IPS-20b (cell line): ENCODE results near the gene NCSTN.
A peak's percentile ranks its signal among the peaks of the same experiment; 100 is the strongest.
"Not testable (repeated sequence)": the region's sequence is repeated elsewhere in the genome, so short reads cannot be mapped to it uniquely, and the experiment has no call there.

Experiments used
- H3K27ac ChIP-seq: one replicate; pipeline ENCODE4 v1.5.1; 2013; ENCODE audit warnings: low read length
- H3K27me3 ChIP-seq: 2 replicates; pipeline ENCODE4 v1.6.1; 2013; ENCODE audit warnings: mild to moderate bottlenecking, low read length, inconsistent platforms; ENCODE audit not compliant: insufficient read depth
- H3K36me3 ChIP-seq: 2 replicates; pipeline ENCODE4 v1.6.1; 2013; ENCODE audit warnings: low read depth, mild to moderate bottlenecking, inconsistent platforms, low read length, moderate library complexity; ENCODE audit not compliant: insufficient read depth
- H3K4me1 ChIP-seq: 2 replicates; pipeline ENCODE4 v1.6.1; 2013; ENCODE audit warnings: mild to moderate bottlenecking, control low read depth, inconsistent platforms, low read length, moderate library complexity; ENCODE audit not compliant: insufficient read depth
- H3K4me3 ChIP-seq: 2 replicates; pipeline ENCODE4 v1.5.1; 2013; ENCODE audit warnings: mild to moderate bottlenecking, low read length, inconsistent platforms
- H3K9ac ChIP-seq: 2 replicates; pipeline ENCODE4 v1.6.1; 2013; ENCODE audit warnings: low read depth, mild to moderate bottlenecking, inconsistent platforms, low read length, moderate library complexity
- H3K9me3 ChIP-seq: 2 replicates; pipeline ENCODE4 v1.6.1; 2013; ENCODE audit warnings: mild to moderate bottlenecking, low read depth, low read length, inconsistent platforms; ENCODE audit not compliant: insufficient read depth

NCSTN gene

DNA sequence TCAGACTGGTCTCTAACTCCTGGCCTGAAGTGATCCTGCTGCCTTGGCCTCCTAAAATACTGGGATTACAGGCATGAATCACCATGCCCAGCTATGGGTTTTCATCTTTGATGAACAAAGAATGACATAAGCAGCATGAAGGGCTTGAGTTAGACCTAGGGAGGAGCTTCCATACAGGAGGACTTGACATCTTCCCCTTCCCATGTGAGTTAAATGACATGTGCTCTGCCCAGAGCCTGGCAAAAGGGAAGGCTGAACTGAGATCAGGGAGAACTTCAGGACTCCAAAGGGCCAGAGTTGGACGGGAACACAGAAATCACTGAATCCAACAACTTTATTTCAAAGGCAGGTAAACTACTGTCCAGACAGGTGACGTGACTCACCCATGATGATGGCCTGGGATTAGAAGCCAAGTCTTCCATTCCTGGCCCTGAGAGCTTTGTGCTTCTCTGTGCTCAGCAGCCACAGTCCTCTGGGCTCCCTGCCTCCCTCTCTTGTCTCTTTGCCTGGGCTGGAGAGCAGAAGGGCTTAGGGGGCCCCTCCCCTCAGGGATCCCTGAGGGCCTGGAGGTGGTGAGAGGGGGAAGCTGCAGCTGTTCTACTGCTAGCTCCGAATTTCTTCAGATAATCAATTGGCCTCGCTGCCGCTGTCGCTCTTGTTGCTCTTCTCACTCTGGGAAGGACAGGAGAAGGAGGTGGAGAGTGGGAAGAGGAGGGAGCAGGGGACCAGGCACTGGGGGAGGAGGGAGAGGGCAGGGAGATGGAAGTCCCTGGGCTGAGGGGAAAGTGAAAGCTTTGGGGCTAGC is 31.3 kb downstream of the NCSTN start:
- H3K9ac ChIP-seq: peak overlapping the region; percentile 62
- H3K4me3 ChIP-seq: peak overlapping the region; percentile 37; the same call in 1 of the 2 replicates
- H3K27ac ChIP-seq: no peak overlapping the region
- no peaks in the 10 kb centered on the region for H3K36me3 ChIP-seq
- peaks cover 33% of the 10 kb centered on the region for H3K4me1 ChIP-seq
- H3K27me3 ChIP-seq: no peaks in the 10 kb centered on the region
- no peaks in the 10 kb centered on the region for H3K9me3 ChIP-seq

- no peaks in the 10 kb centered on the region for H3K9me3 ChIP-seq
- H3K4me3 ChIP-seq: peak overlapping the region; percentile 37; the same call in 1 of the 2 replicates
- H3K4me1 ChIP-seq: peaks cover 33% of the 10 kb centered on the region
- H3K36me3 ChIP-seq: no peaks in the 10 kb centered on the region
- H3K27me3 ChIP-seq: no peaks in the 10 kb centered on the region
- no peak overlapping the region for H3K27ac ChIP-seq
- H3K9ac ChIP-seq: peak overlapping the region; percentile 62
These were observed 32.8 kb downstream of the NCSTN start for GRCh38 chr1:160375788-160376524.

DNA sequence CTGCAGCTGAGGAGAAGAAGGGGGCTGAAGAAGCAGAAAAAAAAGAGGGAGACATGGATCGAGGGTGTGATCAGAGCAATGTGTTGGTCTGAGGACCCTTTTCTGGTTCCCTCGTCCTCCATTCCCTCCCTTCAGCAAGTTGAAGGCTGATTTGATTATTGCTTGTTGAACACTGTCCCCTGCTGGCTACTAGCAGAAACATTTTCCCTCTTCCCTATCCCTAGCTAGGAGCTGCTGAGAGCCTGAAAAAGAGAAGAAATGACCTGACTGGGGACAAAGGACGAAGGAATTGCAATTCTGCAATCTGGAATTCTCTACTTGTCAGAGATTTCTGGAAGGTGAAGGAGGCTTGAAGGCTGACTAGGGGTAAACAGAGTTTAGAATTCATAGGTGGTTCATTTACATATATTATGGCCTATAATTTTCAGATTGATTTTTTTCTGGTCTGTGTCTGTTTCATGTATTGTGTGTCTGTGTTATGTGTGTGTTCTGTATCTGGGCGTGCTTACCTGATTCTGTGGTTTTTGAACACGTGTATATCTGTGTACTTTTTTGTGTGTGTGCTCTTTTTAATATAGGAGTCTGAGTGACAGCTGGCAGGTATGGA is 33.4 kb downstream of the NCSTN start:
- Histone ChIP-seq H3K36me3 (no peaks in the 10 kb centered on the region), H3K9me3 (no peaks in the 10 kb centered on the region), H3K27ac (no peak overlapping the region), H3K9ac (peak overlapping the region; percentile 62; the same call in 1 of the 2 replicates), H3K27me3 (no peaks in the 10 kb centered on the region), H3K4me1 (peaks cover 33% of the 10 kb centered on the region), H3K4me3 (peak overlapping the region; percentile 37; the same call in 1 of the 2 replicates)

GRCh38 chr1:160377585-160378206 is 34.5 kb downstream of the NCSTN start:
- Histone ChIP-seq H3K27ac (no peak overlapping the region), H3K4me3 (no peak overlapping the region), H3K36me3 (no peaks in the 10 kb centered on the region), H3K27me3 (no peaks in the 10 kb centered on the region), H3K9me3 (no peaks in the 10 kb centered on the region), H3K9ac (no peak overlapping the region), H3K4me1 (peaks cover 33% of the 10 kb centered on the region)

DNA sequence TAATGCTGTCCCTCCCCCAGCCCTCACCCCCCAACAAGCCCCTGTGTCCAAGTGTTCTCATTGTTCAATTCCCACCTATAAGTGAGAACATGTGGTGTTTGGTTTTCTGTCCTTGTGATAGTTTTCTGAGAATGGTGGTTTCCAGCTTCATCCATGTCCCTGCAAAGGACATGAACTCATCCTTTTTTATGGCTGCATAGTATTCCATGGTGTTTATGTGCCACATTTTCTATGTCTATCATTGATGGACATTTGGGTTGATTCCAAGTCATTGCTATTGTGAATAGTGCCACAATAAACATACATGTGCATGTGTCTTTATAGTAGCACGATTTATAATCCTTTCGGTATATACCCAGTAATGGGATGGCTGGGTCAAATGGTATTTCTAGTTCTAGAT is 41.6 kb downstream of the NCSTN start:
- not testable (repeated sequence) for H3K27me3 ChIP-seq, H3K4me1 ChIP-seq, H3K9me3 ChIP-seq, H3K36me3 ChIP-seq, H3K4me3 ChIP-seq, H3K9ac ChIP-seq, H3K27ac ChIP-seq

- H3K27ac ChIP-seq, H3K9me3 ChIP-seq, H3K27me3 ChIP-seq, H3K36me3 ChIP-seq, H3K9ac ChIP-seq, H3K4me3 ChIP-seq, H3K4me1 ChIP-seq: not testable (repeated sequence)
These were observed 45.2 kb downstream of the NCSTN start for GRCh38 chr1:160388406-160388805.

GRCh38 chr1:160394673-160395072 is 51.5 kb downstream of the NCSTN start:
- Histone ChIP-seq H3K4me3 (no peak overlapping the region), H3K27me3 (no peaks in the 10 kb centered on the region), H3K4me1 (peaks cover 13% of the 10 kb centered on the region; the same call in 1 of the 2 replicates), H3K27ac (no peak overlapping the region), H3K9ac (no peak overlapping the region), H3K9me3 (no peaks in the 10 kb centered on the region), H3K36me3 (no peaks in the 10 kb centered on the region)

- Histone ChIP-seq H3K9me3 (no peaks in the 10 kb centered on the region), H3K9ac (no peak overlapping the region), H3K4me3 (no peak overlapping the region), H3K27ac (no peak overlapping the region), H3K4me1 (peaks cover 23% of the 10 kb centered on the region), H3K27me3 (no peaks in the 10 kb centered on the region), H3K36me3 (no peaks in the 10 kb centered on the region)
These were observed 54.5 kb downstream of the NCSTN start for GRCh38 chr1:160397651-160398050.

GRCh38 chr1:160398823-160399222 is 55.6 kb downstream of the NCSTN start:
- 0 out of 2 replicates have a peak overlapping the region, but pooled peaks have one; percentile 81 for H3K4me3 ChIP-seq
- peak overlapping the region; percentile 88 for H3K27ac ChIP-seq
- peak overlapping the region; percentile 89; the same call in 1 of the 2 replicates for H3K9ac ChIP-seq
- no peaks in the 10 kb centered on the region for H3K9me3 ChIP-seq
- peaks cover 35% of the 10 kb centered on the region for H3K4me1 ChIP-seq
- no peaks in the 10 kb centered on the region for H3K27me3 ChIP-seq
- no peaks in the 10 kb centered on the region for H3K36me3 ChIP-seq

GRCh38 chr1:160399544-160400222 is 56.5 kb downstream of the NCSTN start:
- Histone ChIP-seq H3K4me3 (peak overlapping the region; percentile 81), H3K9me3 (no peaks in the 10 kb centered on the region), H3K9ac (peak overlapping the region; percentile 89), H3K36me3 (no peaks in the 10 kb centered on the region), H3K4me1 (peaks cover 40% of the 10 kb centered on the region), H3K27me3 (no peaks in the 10 kb centered on the region), H3K27ac (peak overlapping the region; percentile 88)

DNA sequence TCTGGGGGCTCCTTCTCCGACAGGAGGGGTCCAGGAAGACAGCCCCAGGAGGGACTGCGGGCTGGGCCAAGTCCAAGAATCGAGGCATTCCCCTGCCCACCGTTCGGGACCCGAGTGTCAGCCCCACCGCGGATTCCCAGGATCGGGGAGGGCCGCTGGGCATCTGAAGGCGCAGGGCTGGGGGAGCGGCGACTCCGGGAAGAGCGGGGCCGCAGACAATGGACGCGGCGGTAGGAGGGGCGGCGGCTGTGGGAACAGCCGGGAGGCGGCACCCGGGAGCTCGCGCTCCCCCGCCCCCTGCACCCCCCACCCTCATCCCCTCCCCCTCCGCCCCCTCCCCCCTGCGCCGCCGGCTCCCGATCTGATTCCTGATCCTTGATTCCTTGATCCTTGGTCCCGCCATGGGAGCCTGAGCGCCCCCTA is 57.1 kb downstream of the NCSTN start, which contains the start of gene VANGL2:
Gene VANGL2, plus strand, starts transcription at position 342 of the 423 bp plus-strand sequence. CDS start 15,274 bp downstream, outside the sequence.
- Histone ChIP-seq H3K36me3 (0 out of 2 replicates have a peak, but pooled peaks cover 4% of the 10 kb centered on the region), H3K4me1 (peaks cover 40% of the 10 kb centered on the region), H3K27me3 (no peaks in the 10 kb centered on the region), H3K9me3 (no peaks in the 10 kb centered on the region), H3K27ac (peak within 1 kb of the TSS; percentile 91), H3K4me3 (peak within 1 kb of the TSS; percentile 82), H3K9ac (peak within 1 kb of the TSS; percentile 90)
